Central memory CD4-positive, alpha-beta T cell (primary cell): ENCODE results near the gene LMOD3.

Source experiments
- DNase-seq: peaks from one replicate; pipeline ENCODE4 v3.0.0; 2022
- total RNA-seq, 3 experiments: gene quantifications; one replicate each; lab custom pipeline; 2026; lab: John Stamatoyannopoulos, UW

The LMOD3 gene
- total RNA-seq = 0 to 0.19 (median 0.05) reads per million in 3 experiments

GRCh38 chr3:69122403-69122802 is at the start of gene LMOD3:
TSS of gene LMOD3 (minus strand) at chr3:69122595. CDS start at chr3:69122386, 209 bp downstream.
- DNase-seq = no peak

GRCh38 chr3:69172058-69172457 is 49.7 kb upstream of the LMOD3 start:
- no peak for DNase-seq

GRCh38 chr3:69166446-69166845 is 44.1 kb upstream of the LMOD3 start:
- DNase-seq = no peak

- no peak for DNase-seq
Observed at GRCh38 chr3:69165744-69166143, 43.3 kb upstream of the LMOD3 start.

- DNase-seq = no peak
Observed at GRCh38 chr3:69164296-69164695, 41.9 kb upstream of the LMOD3 start.

GRCh38 chr3:69162308-69162980 is 40.0 kb upstream of the LMOD3 start:
- DNase-seq = no peak

GRCh38 chr3:69161587-69162307 is 39.4 kb upstream of the LMOD3 start:
- DNase-seq = peak; percentile 46

GRCh38 chr3:69160525-69160924 is 38.1 kb upstream of the LMOD3 start:
- no peak for DNase-seq

GRCh38 chr3:69160107-69160506 is 37.7 kb upstream of the LMOD3 start:
- DNase-seq = no peak

GRCh38 chr3:69149586-69149985 is 27.2 kb upstream of the LMOD3 start:
- DNase-seq = no peak

- DNase-seq = no peak
Observed at GRCh38 chr3:69145688-69146087, 23.3 kb upstream of the LMOD3 start.

GRCh38 chr3:69144631-69145245 is 22.3 kb upstream of the LMOD3 start:
- DNase-seq = no peak

GRCh38 chr3:69143612-69144011 is 21.2 kb upstream of the LMOD3 start:
- no peak for DNase-seq

- no peak for DNase-seq
Observed at GRCh38 chr3:69142797-69143454, 20.5 kb upstream of the LMOD3 start.

GRCh38 chr3:69142090-69142489 is 19.7 kb upstream of the LMOD3 start:
- DNase-seq = no peak

- DNase-seq = no peak
Observed at GRCh38 chr3:69141313-69141712, 18.9 kb upstream of the LMOD3 start.

GRCh38 chr3:69137412-69137811 is 15.0 kb upstream of the LMOD3 start:
- no peak for DNase-seq

- DNase-seq = no peak
Observed at GRCh38 chr3:69137005-69137404, 14.6 kb upstream of the LMOD3 start.

- no peak for DNase-seq
Observed at GRCh38 chr3:69130689-69131088, 8.3 kb upstream of the LMOD3 start.

GRCh38 chr3:69129531-69129930 is 7.1 kb upstream of the LMOD3 start:
- no peak for DNase-seq

GRCh38 chr3:69128509-69128908 is 6.1 kb upstream of the LMOD3 start:
- no peak for DNase-seq

- DNase-seq = no peak
Observed at GRCh38 chr3:69126999-69127398, 4.6 kb upstream of the LMOD3 start.

- no peak for DNase-seq
Observed at GRCh38 chr3:69126216-69126615, 3.8 kb upstream of the LMOD3 start.
